Measurements from ENCODE around the gene ZNF334.

- TF ChIP-seq CTCF (IDR thresholded peaks at IDR 0.05) (no peak), POLR2A (IDR thresholded peaks at IDR 0.05) (no peak)
Observed at GRCh38 chr20:46546936-46547335, 33.6 kb upstream of the ZNF334 start.

Measured in Peyer's patch (tissue), 4 donors.